HFFc6 (cell line): ENCODE results near the gene ACAA1. TPM values are rescaled to one million over a fixed set of nuclear protein-coding genes. Genes with fewer than 3 reads are reported as not detected.

Experiments used
- DNase-seq: peaks from one replicate; pipeline ENCODE4 v3.0.0-alpha.2; 2018
- H3K27ac Mint-ChIP-seq: 2 replicates; pipeline ENCODE4 v1.8.0; 2020; ENCODE audit warnings: mild to moderate bottlenecking, mixed read lengths
- H3K27me3 Mint-ChIP-seq: 2 replicates; pipeline ENCODE4 v1.8.0; 2021; ENCODE audit warnings: mild to moderate bottlenecking, moderate library complexity, mixed read lengths; ENCODE audit not compliant: insufficient read depth
- H3K36me3 Mint-ChIP-seq: 2 replicates; pipeline ENCODE4 v1.8.0; 2021; ENCODE audit warnings: low read depth, mixed read lengths
- H3K4me1 Mint-ChIP-seq: 2 replicates; pipeline ENCODE4 v1.8.0; 2020; ENCODE audit warnings: low read depth, mixed read lengths
- H3K4me3 Mint-ChIP-seq: 2 replicates; pipeline ENCODE4 v1.8.0; 2020; ENCODE audit warnings: mild to moderate bottlenecking, moderate library complexity, mixed read lengths
- H3K9me3 Mint-ChIP-seq: 2 replicates; pipeline ENCODE4 v1.8.0; 2020; ENCODE audit warnings: mild to moderate bottlenecking, mixed read lengths
- total RNA-seq, 6 experiments: library from RNA; stranded (reverse); fragmentation: NEBNext Ultra II Directional; extraction: Animal tissue kit (Norgen Biotek cat#: 25700); gene quantifications; 2 replicates in 1 of 6; 3 replicates in 5 of 6; pipeline ENCODE4 v1.2.3, GENCODE V29; 2021
- TF ChIP-seq, protein P1 (sequence below): fragments of 200-600 bp; sonication (generic); IDR thresholded peaks from 2 replicates; pipeline ENCODE4 v1.5.0; 2021; ENCODE audit warnings: antibody characterized with exemption, mild to moderate bottlenecking

The ACAA1 gene
- total RNA-seq, 6 experiments from 2014 or later = 45.1 to 60.9 (median 52.1) TPM

DNA sequence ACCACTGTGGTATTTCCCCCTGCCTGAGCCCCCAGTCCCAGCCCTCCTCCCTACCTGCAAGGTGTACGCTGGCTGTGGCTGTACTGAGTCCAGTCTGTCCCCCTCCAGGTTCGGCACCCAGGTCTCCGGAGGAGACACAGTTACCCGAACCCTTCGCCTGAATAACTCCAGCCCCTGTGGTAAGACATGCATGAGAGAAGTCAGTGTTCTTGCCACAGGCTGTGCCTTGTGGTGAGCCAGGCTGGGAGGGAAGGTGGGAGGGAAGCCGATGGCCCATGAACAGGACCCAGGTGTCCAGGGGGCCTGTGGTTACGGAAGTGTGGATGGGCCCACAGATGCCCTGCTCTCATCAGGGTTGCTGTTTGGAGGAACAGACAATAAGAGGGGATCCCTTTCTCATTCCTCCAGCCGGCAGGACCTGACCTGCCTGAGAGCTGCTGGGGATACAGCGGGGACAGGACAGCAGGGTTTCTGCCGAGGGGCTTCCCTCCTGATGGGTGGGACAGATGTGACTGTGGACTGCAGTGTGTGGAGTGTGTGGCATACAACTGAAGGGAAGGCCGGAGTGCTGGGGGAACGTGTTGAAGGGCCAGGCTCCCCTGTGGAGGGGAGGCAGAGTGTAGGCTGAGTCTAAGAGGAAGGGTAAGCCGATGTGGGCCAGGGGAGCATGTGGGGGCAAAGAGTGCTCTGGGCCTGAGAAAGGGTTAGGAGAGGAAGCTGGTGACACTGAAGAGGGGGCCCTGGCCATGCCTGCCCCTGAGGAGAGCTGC lies 21.9 kb downstream of the ACAA1 start:
- no peak for DNase-seq
- Mint-ChIP-seq H3K27ac (no peak overlapping the region), H3K4me1 (no peaks in the 10 kb centered on the region)

DNA sequence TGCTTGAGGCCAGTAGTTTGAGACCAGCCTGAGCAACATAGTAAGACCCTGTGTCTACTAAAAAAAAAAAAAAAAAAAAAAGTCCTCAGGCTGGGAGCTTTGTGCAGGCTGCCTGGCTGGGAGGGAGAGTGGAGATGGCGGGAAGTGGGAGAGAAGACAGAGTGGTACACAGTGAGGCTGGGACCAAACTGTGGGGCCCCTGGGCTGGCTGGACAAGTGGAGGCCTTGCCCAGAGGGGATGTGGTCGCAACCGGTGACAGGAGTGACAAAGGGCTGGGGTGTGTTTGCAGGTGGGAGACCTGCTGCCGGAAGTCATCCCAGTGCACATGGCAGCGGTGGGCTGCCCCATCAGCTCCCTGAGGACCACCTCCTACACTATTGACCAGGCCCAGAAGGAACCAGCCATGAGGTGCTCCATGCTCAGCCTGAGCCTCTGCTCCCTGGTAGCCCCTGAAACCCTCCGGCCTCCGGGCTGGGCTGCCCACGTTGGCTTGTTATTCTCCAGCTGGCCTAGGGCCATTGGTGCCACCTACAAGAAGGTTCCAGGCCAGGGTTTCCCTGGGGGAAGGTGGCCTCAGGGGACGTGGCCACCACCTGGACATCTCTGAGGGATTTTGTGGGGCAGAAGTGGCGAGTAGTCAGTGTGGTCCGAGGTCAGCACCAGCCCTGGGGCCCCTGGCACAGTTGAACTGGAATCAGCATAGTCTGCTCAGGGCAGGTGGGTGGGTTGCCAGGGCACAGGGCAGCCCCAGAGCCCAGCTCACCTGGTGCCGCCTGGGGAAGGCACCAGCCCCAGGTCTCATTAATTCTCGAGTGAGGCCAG lies 22.7 kb downstream of the ACAA1 start:
- Mint-ChIP-seq H3K27ac (no peak overlapping the region), H3K9me3 (no peaks in the 10 kb centered on the region)

More for the DNA sequence above, 21.9 kb downstream of the ACAA1 start:
- H3K27me3 Mint-ChIP-seq = peaks cover 23% of the 10 kb centered on the region
- H3K36me3 Mint-ChIP-seq = no peaks in the 10 kb centered on the region
- H3K9me3 Mint-ChIP-seq = no peaks in the 10 kb centered on the region
- TF ChIP-seq, protein P1, sequence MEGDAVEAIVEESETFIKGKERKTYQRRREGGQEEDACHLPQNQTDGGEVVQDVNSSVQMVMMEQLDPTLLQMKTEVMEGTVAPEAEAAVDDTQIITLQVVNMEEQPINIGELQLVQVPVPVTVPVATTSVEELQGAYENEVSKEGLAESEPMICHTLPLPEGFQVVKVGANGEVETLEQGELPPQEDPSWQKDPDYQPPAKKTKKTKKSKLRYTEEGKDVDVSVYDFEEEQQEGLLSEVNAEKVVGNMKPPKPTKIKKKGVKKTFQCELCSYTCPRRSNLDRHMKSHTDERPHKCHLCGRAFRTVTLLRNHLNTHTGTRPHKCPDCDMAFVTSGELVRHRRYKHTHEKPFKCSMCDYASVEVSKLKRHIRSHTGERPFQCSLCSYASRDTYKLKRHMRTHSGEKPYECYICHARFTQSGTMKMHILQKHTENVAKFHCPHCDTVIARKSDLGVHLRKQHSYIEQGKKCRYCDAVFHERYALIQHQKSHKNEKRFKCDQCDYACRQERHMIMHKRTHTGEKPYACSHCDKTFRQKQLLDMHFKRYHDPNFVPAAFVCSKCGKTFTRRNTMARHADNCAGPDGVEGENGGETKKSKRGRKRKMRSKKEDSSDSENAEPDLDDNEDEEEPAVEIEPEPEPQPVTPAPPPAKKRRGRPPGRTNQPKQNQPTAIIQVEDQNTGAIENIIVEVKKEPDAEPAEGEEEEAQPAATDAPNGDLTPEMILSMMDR = no peak
- no peak overlapping the region for H3K4me3 Mint-ChIP-seq

DNA sequence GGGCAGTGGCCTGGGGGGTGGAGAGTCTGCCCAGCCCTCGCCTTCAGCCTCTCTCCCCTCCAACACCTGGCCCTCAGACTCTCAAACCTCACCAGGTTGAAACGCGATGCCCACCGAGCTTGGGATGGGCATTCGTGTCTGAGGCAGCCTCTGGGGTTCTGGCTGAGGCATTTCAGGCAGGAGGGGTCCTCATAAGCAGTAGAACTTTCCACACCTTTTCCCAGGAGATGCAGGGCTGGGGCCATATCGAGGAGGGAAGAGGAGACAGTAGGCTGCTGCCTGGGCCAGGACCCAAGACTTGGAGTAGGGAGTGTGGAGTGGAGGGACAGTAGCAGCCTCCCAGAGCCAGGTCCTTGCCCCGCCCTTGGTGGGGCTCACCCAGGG lies 24.6 kb downstream of the ACAA1 start:
- Mint-ChIP-seq H3K4me1 (no peaks in the 10 kb centered on the region), H3K36me3 (no peaks in the 10 kb centered on the region), H3K9me3 (no peaks in the 10 kb centered on the region), H3K27me3 (peaks cover 24% of the 10 kb centered on the region), H3K27ac (no peak overlapping the region), H3K4me3 (no peak overlapping the region)
- TF ChIP-seq, protein P1 = no peak
- DNase-seq = no peak

More for the DNA sequence above, 22.7 kb downstream of the ACAA1 start:
- H3K4me3 Mint-ChIP-seq = no peak overlapping the region
- no peak for DNase-seq
- TF ChIP-seq, protein P1 = no peak
- peaks cover 24% of the 10 kb centered on the region for H3K27me3 Mint-ChIP-seq
- H3K36me3 Mint-ChIP-seq = no peaks in the 10 kb centered on the region
- no peaks in the 10 kb centered on the region for H3K4me1 Mint-ChIP-seq

DNA sequence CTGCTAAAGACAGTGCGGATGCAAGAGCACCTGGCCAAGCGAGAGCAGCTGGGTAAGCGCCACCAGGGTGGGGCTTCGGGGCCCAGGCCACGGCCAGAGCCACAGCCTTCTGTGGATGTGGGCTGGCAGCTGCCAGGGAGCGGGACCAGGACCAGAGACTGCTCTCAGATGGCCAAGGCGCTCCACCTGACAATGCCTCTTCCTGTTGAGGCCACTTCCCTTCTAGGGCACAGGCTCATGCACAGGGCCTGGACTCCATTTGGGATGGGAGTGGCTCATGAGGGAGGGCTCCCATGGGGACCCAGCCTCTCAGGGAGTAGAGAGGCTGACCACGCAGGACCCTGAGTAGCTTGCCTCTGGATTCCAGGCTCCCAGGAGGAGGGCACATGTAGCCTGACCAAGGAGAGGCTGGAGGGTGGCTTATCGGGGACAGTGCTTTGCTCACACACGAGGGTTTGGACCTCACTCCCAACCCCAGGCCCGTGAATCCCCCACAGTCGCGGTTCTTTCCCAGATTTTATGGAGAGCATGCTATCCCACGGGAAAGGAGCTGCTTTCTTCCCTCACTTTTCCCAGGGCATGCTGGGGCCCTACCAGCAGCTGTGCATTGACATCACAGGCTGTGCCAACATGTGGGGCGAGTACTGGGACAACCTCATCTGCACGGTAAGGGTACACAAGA lies 25.1 kb downstream of the ACAA1 start:
- Mint-ChIP-seq H3K27ac (no peak overlapping the region), H3K9me3 (no peaks in the 10 kb centered on the region), H3K4me3 (no peak overlapping the region), H3K4me1 (no peaks in the 10 kb centered on the region), H3K27me3 (peaks cover 24% of the 10 kb centered on the region), H3K36me3 (no peaks in the 10 kb centered on the region)
- DNase-seq = no peak
- TF ChIP-seq, protein P1 = no peak

DNA sequence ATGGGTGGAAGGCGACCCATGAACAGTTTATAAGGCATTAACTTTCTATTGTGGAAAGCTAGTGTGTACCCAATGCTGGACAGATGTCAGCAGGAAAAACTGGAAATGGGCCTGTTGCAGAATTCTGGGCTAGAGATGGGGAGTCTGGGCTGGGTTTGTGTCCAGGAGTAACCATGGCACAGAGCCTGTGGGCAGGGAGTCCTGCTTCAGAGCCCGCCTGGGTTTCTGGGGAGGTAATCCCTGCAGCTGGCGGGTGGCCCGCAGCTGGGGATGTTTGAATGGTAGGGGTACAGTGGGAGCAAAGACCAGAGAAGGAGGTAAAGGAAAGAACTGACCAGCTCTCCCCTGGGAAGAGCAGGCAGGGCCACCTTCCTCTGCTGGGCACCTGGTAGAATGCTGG lies 25.7 kb downstream of the ACAA1 start:
- Mint-ChIP-seq H3K9me3 (no peaks in the 10 kb centered on the region), H3K36me3 (no peaks in the 10 kb centered on the region), H3K4me1 (no peaks in the 10 kb centered on the region), H3K27ac (no peak overlapping the region), H3K27me3 (peaks cover 24% of the 10 kb centered on the region), H3K4me3 (no peak overlapping the region)
- TF ChIP-seq, protein P1 = no peak
- DNase-seq = no peak
